ENCODE results near the gene TMEM123.

The TMEM123 gene

GRCh38 chr11:102399189-102399588 is 53.4 kb downstream of the TMEM123 start:
- TF ChIP-seq TCF12 (IDR thresholded peaks at IDR 0.05; ENCODE audit: low read depth), result no peak
- TF ChIP-seq, protein P1, sequence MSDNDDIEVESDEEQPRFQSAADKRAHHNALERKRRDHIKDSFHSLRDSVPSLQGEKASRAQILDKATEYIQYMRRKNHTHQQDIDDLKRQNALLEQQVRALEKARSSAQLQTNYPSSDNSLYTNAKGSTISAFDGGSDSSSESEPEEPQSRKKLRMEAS (IDR thresholded peaks at IDR 0.05), result no peak
- TF ChIP-seq USF1 (IDR thresholded peaks at IDR 0.05), result no peak
- TF ChIP-seq TEAD4 (IDR thresholded peaks at IDR 0.05), result no peak
- no peak for TF ChIP-seq EGR1 (IDR thresholded peaks at IDR 0.05)
- TF ChIP-seq RAD21 (IDR thresholded peaks at IDR 0.05; ENCODE audit: low read depth), result no peak
- no peak for TF ChIP-seq YY1 (IDR thresholded peaks at IDR 0.05; ENCODE audit: low read depth)

DNA sequence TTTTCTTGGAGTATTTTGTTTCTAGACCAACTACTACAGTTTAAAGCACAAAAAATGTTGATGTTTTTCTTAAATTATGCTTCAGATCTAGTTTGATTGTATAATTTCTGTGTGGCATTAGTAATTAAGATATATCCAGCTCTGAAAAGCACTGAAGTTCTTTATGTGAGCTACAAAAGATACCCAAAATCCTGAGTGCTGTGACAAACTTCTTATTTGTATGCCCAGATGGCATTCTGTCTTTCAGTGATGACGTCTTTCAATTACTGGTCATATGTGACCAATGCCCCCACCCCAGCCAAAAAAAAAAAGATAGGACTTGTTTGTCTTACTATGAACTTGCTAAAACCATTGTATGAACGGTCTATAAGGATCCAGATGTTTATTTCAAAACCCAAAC is 54.3 kb downstream of the TMEM123 start:
- no peak for TF ChIP-seq USF1 (IDR thresholded peaks at IDR 0.05)
- TF ChIP-seq TEAD4 (IDR thresholded peaks at IDR 0.05), result no peak
- no peak for TF ChIP-seq TCF12 (IDR thresholded peaks at IDR 0.05; ENCODE audit: low read depth)
- TF ChIP-seq FOXM1 (IDR thresholded peaks at IDR 0.05; ENCODE audit: borderline replicate concordance, low read depth), result no peak
- TF ChIP-seq NFIC (IDR thresholded peaks at IDR 0.05), result no peak
- no peak for TF ChIP-seq CREB1 (IDR thresholded peaks at IDR 0.05; ENCODE audit: low read depth)
- no peak for TF ChIP-seq ZBTB7A (IDR thresholded peaks at IDR 0.05; ENCODE audit: low read depth)
- no peak for TF ChIP-seq TAF1 (IDR thresholded peaks at IDR 0.05; ENCODE audit: low read depth)
- TF ChIP-seq RAD21 (IDR thresholded peaks at IDR 0.05; ENCODE audit: low read depth), result no peak
- TF ChIP-seq EP300 (IDR thresholded peaks at IDR 0.05; ENCODE audit: borderline replicate concordance), result no peak
- TF ChIP-seq YY1 (IDR thresholded peaks at IDR 0.05; ENCODE audit: low read depth), result no peak
- TF ChIP-seq EGR1 (IDR thresholded peaks at IDR 0.05), result no peak
- TF ChIP-seq, protein P1 (IDR thresholded peaks at IDR 0.05), result no peak
- no peak for TF ChIP-seq CEBPB (IDR thresholded peaks at IDR 0.05)
- TF ChIP-seq REST (IDR thresholded peaks at IDR 0.05; ENCODE audit: low read depth), result no peak

DNA sequence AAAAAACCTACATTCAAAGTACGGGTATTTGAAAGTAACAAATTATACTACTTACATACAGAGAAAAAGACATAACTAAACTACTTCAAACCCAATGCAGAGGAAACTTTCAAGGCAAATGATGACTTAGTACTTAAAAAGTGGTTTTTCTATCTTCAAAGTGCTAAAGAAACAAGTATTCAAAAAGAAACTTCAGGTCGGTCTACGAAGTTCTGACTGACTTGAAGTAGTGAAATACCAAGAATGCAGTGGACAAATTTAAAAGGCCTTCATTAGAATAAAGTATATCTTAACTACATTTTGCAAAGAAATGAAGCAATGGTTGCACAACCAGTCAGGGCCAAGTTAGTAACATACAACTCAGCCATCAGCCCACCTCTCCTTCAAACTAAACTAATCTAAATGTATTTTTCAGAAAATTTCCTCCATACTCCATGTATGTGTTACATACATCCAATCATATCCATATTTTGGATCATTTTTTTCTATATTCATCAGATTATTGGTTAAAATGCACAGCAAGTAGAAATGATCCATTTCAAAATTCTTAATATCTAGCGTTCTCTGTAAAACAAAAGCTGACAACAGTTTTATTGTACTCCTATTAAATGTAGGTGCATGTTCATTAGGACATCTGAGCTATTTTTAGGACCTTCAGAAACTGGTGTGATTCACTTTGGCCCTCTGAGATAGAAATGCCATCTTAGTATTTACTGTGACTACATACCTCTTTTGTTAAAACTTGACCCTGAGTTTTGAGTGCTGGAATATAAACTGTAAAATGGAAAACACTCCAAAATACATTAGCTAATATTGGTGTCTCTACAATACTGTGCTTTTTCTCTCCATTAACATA is 55.6 kb downstream of the TMEM123 start:
- TF ChIP-seq TCF12 (IDR thresholded peaks at IDR 0.05; ENCODE audit: low read depth), result no peak
- TF ChIP-seq REST (IDR thresholded peaks at IDR 0.05; ENCODE audit: low read depth), result no peak
- no peak for TF ChIP-seq RAD21 (IDR thresholded peaks at IDR 0.05; ENCODE audit: low read depth)
- no peak for TF ChIP-seq CEBPB (IDR thresholded peaks at IDR 0.05)
- TF ChIP-seq USF1 (IDR thresholded peaks at IDR 0.05), result no peak
- no peak for TF ChIP-seq EGR1 (IDR thresholded peaks at IDR 0.05)
- TF ChIP-seq EP300 (IDR thresholded peaks at IDR 0.05; ENCODE audit: borderline replicate concordance), result no peak
- no peak for TF ChIP-seq FOXM1 (IDR thresholded peaks at IDR 0.05; ENCODE audit: borderline replicate concordance, low read depth)
- no peak for TF ChIP-seq NFIC (IDR thresholded peaks at IDR 0.05)
- no peak for TF ChIP-seq YY1 (IDR thresholded peaks at IDR 0.05; ENCODE audit: low read depth)
- no peak for TF ChIP-seq TAF1 (IDR thresholded peaks at IDR 0.05; ENCODE audit: low read depth)
- TF ChIP-seq, protein P1 (IDR thresholded peaks at IDR 0.05), result no peak
- no peak for TF ChIP-seq ZBTB7A (IDR thresholded peaks at IDR 0.05; ENCODE audit: low read depth)
- no peak for TF ChIP-seq CREB1 (IDR thresholded peaks at IDR 0.05; ENCODE audit: low read depth)
- TF ChIP-seq TEAD4 (IDR thresholded peaks at IDR 0.05), result no peak

DNA sequence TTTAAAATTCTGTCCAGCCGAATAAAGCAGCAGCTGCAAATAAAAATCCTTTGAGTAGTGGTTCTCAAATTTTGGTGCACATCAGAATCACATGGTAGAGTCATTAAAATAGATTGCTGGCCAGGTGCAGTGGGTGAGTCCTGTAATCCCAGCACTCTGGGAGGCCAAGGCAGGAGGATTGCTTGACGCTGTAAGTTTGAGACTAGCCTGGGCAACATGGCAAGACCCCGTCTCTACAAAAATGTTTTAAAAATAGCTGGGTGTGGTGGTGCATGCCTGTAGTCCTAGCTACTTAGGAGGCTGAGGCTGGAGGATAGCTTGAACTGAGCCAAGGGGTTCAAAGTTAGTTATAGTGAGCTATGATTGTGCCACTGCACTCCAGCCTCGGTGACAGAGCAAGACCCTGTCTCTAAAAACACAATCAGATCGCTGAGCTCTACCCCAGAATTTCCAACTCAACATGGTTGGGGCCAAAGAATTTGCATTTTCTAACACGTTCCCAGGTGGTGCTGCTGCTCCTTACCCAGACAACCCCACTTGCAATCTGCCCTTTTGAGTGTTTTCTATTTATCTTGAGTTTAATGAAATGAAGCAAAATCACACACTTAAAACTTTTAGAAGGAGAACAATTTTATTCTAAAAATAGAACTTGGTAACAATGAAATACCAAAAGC is 56.7 kb downstream of the TMEM123 start:
- TF ChIP-seq YY1 (IDR thresholded peaks at IDR 0.05; ENCODE audit: low read depth) (no peak), CREB1 (IDR thresholded peaks at IDR 0.05; ENCODE audit: low read depth) (no peak), FOXM1 (IDR thresholded peaks at IDR 0.05; ENCODE audit: borderline replicate concordance, low read depth) (no peak), NFIC (IDR thresholded peaks at IDR 0.05) (no peak), EP300 (IDR thresholded peaks at IDR 0.05; ENCODE audit: borderline replicate concordance) (no peak), TEAD4 (IDR thresholded peaks at IDR 0.05) (no peak), TAF1 (IDR thresholded peaks at IDR 0.05; ENCODE audit: low read depth) (no peak), TCF12 (IDR thresholded peaks at IDR 0.05; ENCODE audit: low read depth) (no peak)

Measured in Ishikawa (cell line).